ENCODE measurements around the gene FOS. TPM values are rescaled to one million over a fixed set of nuclear protein-coding genes. Genes with fewer than 3 reads are reported as not detected.

The FOS gene
- total RNA-seq, 1 donor from 2014 or later: 278 TPM

GRCh38 chr14:75317148-75317547, 38.5 kb downstream of the FOS start:
- no peak for DNase-seq (ENCODE audit: low read depth in 2 of 2)

DNA sequence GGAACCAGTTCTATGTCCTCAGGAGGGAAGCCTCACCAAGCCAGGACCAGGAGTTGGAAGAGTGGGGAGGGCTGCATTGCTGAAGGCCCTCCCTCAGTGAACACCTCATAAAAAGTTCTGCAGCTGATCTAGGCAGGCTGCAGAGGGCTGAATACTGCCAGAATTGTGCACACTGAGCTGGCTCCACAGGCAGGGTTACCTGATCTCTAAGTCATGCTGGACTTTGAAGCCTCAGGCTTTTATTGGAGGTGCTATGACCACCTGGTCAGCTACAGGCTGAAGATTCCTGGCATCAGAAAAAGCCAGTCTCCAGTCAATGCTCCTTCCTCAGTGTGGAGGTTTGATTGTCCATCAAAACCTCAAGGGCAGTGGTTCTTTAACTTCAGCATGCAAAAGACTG, 39.7 kb downstream of the FOS start:
- DNase-seq (ENCODE audit: low read depth in 2 of 2): no peak

GRCh38 chr14:75319021-75319420, 40.4 kb downstream of the FOS start:
- no peak for DNase-seq (ENCODE audit: low read depth in 2 of 2)

GRCh38 chr14:75320196-75320595, 41.6 kb downstream of the FOS start:
- DNase-seq (ENCODE audit: low read depth in 2 of 2): no peak

DNA sequence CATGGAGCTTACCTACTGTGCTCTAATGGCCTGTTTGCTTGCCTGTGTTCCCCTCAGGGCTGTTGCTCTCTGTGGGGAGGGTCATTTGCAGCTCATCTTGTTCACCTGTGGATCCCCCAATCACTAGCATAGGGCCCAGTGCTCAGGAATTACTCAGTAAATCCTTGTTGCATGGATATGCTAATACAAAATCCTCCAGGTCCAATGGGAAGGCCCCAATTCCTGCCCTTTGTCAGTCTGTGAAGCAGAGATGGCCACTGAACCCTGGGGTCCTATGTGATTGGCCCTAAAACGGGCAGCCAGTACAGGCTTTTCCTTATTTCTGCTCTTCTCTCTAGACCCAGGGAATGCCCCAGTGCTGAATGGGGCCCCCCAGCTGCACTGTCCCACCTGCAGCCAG, 44.1 kb downstream of the FOS start:
- no peak for DNase-seq (ENCODE audit: low read depth in 2 of 2)

GRCh38 chr14:75323571-75323970, 44.9 kb downstream of the FOS start:
- DNase-seq (ENCODE audit: low read depth in 2 of 2): no peak

GRCh38 chr14:75328558-75329155, 50.0 kb downstream of the FOS start:
- no peak for DNase-seq (ENCODE audit: low read depth in 2 of 2)

DNA sequence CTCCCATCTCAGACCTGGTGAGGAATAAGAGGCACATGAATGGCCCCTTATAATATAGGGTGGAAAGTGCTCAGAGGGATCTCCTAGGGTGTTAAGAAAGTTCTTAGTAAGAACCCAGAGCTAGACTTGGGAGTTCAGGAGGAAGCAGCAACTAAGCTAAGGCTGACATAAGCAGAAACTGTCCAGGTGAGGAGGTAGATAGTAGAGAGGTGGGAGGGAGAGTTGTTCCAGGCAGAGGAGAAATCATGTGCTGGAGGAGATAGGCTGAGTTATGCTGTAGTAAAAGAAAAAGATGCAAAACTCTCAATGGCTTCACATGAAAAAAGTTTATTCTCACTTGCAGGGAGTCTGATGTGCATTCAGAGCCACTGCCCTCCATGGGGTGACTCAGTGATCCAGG, 50.7 kb downstream of the FOS start:
- no peak for DNase-seq (ENCODE audit: low read depth in 2 of 2)

GRCh38 chr14:75331471-75331870, 52.8 kb downstream of the FOS start:
- no peak for DNase-seq (ENCODE audit: low read depth in 2 of 2)

Other genes with a start within 250 kb of the FOS start
- gene MLH3, start 227.4 kb upstream of the FOS start, total RNA-seq: 7.0 and 19.6 TPM in 2 replicates
- 4.6 and 5.6 TPM in 2 replicates for gene ACYP1, start 214.8 kb upstream of the FOS start, total RNA-seq
- 0.40 and 0.44 TPM in 2 replicates for gene ZC2HC1C, start 209.2 kb upstream of the FOS start, total RNA-seq
- gene NEK9, start 151.8 kb upstream of the FOS start, total RNA-seq: 18.1 and 32.7 TPM in 2 replicates
- 170 and 192 TPM in 2 replicates for gene TMED10, start 102.2 kb upstream of the FOS start, total RNA-seq
- gene JDP2, start 149.2 kb downstream of the FOS start, total RNA-seq: 3.3 and 21.4 TPM in 2 replicates
- gene BATF, start 243.6 kb downstream of the FOS start, total RNA-seq: 3.6 and 3.7 TPM in 2 replicates

All from lung microvascular endothelial cell (primary cell).